Measurements from ENCODE around the gene SRPRB.

SRPRB gene

DNA sequence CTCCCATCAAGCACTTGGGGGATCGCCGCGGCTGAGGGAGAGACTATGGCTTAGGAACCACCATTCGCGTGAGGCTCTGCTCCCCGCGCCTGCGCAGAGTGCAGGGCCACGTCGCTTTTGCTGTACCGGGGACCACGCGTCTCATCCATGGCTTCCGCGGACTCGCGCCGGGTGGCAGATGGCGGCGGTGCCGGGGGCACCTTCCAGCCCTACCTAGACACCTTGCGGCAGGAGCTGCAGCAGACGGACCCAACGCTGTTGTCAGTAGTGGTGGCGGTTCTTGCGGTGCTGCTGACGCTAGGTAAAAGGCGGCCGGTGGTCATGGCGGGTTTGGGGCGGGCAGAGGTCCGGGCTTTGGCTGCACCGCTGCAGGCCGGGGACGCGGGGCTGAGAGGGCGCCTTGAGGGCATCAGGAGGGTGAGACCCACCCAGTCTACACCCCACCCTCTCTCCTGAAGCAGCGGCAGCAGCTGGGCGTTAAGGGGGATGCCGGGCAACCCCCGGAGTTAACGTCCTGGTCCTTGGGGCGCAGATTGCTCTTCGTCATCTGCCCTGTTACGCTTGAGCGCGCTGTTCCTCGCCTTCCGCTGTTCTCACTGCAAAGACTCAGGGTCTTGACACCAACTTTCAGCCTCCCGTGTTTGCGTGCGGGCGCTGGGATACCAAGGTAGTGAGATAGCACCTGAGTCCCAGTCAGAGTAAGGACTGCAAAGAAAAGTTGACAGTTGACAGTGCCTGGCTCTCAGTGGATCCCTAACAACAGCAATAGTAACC lies at the start of gene SRPRB:
Gene SRPRB (plus strand): TSS at position 114 of the 774 bp plus-strand sequence. CDS start 34 bp downstream, at position 148.
- peak; percentile 97 for DNase-seq (ENCODE audit: low read depth, low spot score)

DNA sequence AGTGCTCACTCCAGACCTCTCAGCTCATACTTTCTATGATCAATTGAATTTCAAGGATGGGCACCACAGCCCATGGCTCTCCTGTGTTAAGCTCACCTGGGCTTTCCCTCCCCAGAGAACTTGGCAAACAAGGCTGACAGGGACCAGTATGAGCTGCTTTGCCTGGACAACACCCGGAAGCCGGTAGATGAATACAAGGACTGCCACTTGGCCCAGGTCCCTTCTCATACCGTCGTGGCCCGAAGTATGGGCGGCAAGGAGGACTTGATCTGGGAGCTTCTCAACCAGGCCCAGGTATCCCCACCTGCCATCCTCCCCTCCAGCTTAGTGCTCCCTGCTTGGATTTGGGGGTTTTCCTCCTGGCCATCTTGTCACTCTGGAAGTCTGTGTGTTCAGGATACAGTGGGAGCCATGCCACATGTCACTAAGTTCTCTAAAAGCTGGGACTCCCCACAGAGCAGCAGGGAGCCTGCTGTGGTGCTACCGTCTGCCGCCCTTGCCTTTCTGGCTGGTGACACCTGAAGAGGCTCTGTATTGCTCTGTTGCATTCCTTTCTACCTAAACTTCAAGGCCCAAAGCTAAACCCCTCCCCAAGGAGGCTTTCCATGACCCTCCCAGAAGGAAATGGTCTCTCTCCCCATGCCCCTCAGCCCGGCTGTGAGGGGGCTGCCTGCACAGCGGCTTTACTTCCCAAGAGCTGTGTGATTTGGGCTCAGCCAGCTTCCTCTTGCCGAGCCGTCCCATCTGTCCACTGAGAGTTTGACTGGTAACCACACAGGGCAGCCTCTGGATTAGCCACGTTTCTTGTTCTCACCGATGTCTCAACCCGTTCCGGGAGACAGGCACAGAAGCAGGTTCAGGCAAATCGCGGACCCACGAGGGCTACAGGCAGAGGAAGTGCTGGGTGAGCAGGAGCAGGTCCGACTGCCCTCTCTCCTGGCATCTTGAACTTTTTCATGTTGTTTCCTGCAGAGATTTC lies 48.6 kb upstream of the SRPRB start:
- no peak for DNase-seq (ENCODE audit: low read depth, low spot score)

DNA sequence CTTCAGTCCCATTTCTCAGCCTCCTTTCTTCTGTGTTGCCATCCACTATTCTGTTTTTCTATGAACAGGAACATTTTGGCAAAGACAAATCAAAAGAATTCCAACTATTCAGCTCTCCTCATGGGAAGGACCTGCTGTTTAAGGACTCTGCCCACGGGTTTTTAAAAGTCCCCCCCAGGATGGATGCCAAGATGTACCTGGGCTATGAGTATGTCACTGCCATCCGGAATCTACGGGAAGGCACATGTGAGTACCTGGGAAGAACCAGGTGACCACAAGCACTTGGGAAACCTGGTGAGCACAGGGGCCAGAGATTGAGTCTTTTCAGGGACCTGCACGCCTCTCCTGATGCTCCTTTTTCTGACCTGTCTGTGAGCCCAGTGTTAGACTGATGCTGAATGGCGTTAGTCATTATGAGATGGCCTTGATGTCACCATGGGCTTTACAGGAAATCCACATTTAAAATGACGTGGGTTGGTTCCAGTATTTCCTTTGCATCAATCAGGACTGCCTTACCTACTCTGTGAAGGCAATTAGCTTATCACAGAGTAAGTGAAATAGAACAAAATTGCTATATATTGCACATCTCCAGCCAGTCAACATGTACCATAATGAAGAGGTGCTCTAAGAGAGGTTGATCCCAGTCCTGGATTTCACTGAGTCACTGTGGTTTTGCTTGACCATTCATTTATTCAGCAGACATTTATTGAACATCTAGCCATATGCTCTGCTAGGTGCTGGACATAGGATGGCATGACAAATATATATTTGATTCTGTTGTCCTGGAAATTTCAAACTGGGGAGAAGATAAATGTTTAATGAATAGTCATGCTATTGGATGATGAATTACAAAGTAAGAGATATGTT lies 47.7 kb upstream of the SRPRB start:
- peak; percentile 12 for DNase-seq (ENCODE audit: low read depth, low spot score)

- DNase-seq (ENCODE audit: low read depth, low spot score): no peak
Observed at GRCh38 chr3:133758568-133758928, 47.1 kb upstream of the SRPRB start.

DNA sequence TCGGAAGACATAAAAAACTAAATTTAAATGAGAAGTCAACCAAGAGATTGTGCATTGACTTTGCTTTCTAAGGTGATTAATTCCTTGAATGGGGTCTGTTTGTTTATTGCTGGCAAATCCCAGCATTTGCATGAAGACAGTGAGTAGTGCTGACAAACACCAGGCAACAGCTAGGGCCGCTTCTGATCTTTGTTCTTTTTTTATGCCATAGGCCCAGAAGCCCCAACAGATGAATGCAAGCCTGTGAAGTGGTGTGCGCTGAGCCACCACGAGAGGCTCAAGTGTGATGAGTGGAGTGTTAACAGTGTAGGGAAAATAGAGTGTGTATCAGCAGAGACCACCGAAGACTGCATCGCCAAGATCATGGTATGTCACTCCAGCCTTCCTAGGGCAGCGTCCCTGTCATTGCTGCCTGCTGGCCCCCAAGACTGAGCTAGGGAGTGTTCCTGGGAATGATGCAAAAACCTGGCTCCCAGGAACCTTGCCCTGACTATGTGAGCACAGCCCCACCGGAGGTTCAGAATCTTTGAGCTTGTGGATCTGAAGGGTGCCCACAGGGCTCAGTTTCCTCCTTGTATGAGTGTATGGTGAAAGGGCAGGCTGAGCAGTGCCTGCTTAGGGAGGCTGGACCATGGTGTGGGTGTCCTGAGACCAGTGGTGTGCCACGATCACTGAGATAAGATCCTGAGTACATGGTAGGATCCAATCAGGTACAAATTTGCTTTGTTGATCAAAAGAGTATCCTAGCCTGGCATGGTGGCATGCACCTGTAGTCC lies 46.5 kb upstream of the SRPRB start:
- DNase-seq (ENCODE audit: low read depth, low spot score): no peak

DNA sequence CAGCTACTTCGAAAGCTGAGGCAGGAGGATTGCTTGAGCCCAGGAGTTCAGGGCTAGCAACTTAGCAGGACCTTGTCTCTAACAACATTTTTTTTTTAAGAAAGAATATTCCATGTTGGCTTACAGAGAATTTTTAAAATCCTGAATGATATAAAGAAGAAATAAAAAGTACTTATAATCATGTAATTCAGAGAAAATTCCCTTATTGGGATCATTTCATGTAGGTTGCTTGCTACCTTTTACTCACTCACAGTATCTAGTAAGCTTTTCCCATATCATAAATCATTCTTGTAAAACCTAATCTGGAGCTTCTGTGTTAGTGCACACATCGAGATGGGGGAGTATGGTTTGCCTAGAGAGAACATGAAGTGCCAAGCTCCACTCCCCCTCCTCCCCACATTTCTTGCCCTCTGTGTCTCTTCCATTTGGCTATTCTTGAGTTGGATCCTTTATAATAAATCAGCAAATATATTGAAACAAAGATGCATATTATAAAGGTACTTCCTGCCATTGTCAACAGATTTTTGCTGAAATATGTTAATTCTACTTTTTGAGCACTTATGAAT lies 45.8 kb upstream of the SRPRB start:
- DNase-seq (ENCODE audit: low read depth, low spot score): no peak

DNA sequence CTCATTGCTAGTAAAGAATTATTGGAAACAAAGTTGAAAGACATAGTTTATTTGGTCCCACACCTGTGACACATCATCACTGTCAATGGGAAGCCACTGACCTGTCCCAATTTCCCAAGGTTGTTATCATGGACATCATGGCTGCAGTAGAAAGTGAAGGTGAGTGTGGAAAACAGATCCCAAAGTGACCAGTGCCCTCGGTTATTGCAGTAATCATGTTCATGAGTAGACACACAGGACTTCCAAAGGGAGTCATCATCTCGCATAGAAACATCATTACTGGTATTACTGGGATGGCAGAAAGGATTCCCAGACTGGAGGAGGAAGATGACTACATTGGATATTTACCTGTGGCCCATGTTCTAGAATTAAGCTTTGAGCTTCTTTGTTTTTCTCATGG lies 44.7 kb upstream of the SRPRB start:
- DNase-seq (ENCODE audit: low read depth, low spot score): no peak

DNA sequence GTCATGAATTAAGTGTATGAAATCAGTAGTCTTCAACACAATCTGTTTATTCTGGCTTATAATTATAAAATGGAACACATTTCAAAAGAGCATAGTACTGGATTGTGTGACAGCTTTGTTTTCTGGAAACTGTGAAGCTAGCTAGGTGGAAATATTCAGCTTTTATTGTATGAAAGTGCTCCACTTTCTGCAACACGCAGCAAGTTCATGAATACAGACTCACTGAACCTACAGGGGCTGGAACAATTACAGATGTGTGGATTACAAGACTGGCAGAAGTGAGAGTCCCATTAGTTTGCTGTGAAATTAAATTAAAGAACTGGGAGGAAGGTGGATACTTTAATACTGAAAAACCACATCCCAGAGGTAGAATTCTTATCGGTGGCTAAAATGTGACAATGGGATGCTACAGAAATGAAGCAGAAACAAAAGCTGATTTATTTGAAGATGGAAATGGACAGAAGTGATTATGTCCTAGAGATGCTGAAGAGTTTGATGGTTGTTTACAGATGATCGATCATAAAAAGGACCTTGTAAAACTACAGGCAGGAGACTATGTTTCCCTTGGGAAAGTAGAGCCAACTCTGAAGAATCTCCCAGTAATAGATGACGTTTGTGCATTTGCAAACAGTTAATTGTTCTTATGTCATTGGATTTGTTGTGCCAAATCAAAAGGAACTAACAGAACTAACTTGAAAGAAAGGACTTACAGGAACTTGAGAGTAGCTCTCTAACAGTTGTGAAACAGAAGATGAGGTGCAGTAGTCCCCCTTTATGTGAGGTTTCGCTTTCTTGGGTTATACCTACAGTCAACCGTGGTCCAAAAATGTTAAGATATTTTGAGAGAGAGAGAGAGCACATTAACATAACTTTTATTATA lies 43.8 kb upstream of the SRPRB start:
- no peak for DNase-seq (ENCODE audit: low read depth, low spot score)

DNA sequence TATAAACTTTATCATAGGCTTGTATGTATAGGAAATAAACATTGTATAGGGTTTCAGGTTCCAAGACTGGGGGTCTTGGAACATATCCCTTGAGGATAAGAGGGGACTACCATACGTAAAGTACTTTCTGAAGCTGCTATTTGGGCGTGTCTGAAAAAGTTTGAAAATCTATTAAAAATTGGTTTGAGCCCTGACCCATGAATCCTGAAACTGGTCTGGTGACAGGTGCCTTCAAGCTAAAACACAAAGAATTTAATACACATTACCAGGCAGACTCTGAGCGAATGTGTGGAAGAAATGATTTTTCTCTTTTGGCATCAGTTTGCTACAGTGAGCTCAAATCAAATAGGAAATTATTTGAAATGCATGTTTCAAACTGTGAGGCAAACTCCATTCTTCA lies 43.1 kb upstream of the SRPRB start:
- no peak for DNase-seq (ENCODE audit: low read depth, low spot score)

- DNase-seq (ENCODE audit: low read depth, low spot score): no peak
Observed at GRCh38 chr3:133763797-133764683, 41.6 kb upstream of the SRPRB start.

GRCh38 chr3:133765256-133765655 lies 40.4 kb upstream of the SRPRB start:
- DNase-seq (ENCODE audit: low read depth, low spot score): no peak

- DNase-seq (ENCODE audit: low read depth, low spot score): no peak
Observed at GRCh38 chr3:133767607-133768006, 38.0 kb upstream of the SRPRB start.

DNA sequence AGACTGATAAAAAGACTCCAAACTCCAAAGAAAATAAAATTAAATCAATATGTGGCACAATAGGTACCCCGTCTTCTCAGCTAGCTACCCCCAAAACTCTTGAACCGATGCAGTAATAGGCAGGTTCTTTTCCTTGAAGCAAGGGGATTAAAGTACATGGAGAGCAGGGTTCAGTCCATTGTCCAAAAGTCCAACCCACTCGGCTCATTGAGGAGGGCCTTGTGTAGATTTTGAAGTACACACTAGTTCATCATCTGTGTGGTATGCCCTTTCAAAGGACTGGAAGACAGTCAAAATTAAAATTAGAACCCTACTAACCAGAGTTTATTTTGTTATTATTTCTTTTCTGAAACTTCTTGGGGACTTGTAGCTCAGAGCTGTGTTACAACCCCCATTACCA lies 36.1 kb upstream of the SRPRB start:
- no peak for DNase-seq (ENCODE audit: low read depth, low spot score)

DNA sequence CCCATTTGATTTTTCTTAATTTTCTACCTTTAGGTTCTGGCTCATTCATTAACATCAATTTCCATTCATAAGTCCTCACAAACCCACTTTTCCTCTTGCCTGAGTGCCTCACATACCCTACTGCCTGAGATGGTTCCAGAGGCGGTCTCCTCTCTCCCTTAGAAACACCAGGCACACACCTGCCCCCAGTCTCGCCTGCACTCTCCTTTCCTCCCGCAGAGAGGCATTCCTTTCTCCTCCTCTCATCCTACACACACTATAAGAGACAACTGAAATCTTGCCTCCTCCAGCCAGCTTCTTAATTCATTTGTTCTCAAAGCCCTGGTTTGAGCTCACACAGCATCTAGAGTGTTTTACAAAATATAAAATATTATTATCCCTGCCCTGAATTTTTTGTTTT lies 31.9 kb upstream of the SRPRB start:
- DNase-seq (ENCODE audit: low read depth, low spot score): no peak

- no peak for DNase-seq (ENCODE audit: low read depth, low spot score)
Observed at GRCh38 chr3:133775309-133775708, 30.3 kb upstream of the SRPRB start.

GRCh38 chr3:133775835-133776234 lies 29.8 kb upstream of the SRPRB start:
- DNase-seq (ENCODE audit: low read depth, low spot score): no peak

DNA sequence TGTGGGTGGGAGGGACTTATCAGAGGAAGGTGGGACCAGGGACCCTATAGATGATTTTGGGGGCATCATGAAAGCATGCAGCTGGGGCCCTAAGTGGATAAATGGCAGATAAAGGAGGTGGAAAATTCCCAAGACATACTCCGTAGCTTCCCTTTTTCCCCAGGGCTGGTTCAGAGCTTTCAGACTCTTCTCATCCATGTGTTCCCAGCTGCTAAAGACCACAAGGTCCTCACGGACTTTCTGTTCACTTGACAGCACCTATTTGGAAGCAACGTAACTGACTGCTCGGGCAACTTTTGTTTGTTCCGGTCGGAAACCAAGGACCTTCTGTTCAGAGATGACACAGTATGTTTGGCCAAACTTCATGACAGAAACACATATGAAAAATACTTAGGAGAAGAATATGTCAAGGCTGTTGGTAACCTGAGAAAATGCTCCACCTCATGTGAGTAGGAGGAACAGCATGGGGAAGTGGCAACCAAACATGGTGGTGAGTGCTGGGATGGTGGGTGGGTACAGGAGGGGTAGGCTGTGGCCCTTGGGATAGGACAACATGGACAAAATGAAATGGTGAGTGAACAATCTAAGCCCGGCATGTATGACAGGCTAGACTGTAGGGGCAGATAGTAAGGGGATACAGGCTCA lies 28.7 kb upstream of the SRPRB start:
- no peak for DNase-seq (ENCODE audit: low read depth, low spot score)
